ENCODE results near the gene ZNF219.

GRCh38 chr14:21120686-21121085 is 22.2 kb upstream of the ZNF219 start:
- TF ChIP-seq EZH2 (IDR thresholded peaks at IDR 0.05; ENCODE audit: borderline replicate concordance, low read depth, low read length, severe bottlenecking) = no peak
- TF ChIP-seq CTCF (IDR thresholded peaks at IDR 0.05; ENCODE audit: borderline replicate concordance, extremely low read depth, low read length, poor library complexity, severe bottlenecking) = no peak
